Fibroblast of lung (primary cell): ENCODE results near the gene KLHL26. TPM values are rescaled to one million over a fixed set of nuclear protein-coding genes. Genes with fewer than 3 reads are reported as not detected.
A peak's percentile ranks its signal among the peaks of the same experiment; 100 is the strongest.

ENCODE experiments used
- DNase-seq, 2 donors: peaks; one replicate each; pipeline versions ENCODE4 v3.0.0 to v3.0.0-alpha.2; 2010; ENCODE audit warnings: low read depth in 2 of 2
- H2AFZ ChIP-seq: 2 replicates; pipeline ENCODE4 v1.5.1; 2012; ENCODE audit warnings: low read length, control low read depth, inconsistent platforms
- H3K27ac ChIP-seq: 2 replicates; pipeline ENCODE4 v1.5.1; 2011; ENCODE audit warnings: low read length, control low read depth; ENCODE audit not compliant: insufficient read depth
- H3K27me3 ChIP-seq: 2 replicates; pipeline ENCODE4 v1.5.1; 2011; ENCODE audit warnings: mild to moderate bottlenecking, low read length; ENCODE audit not compliant: control insufficient read depth, insufficient read depth
- H3K36me3 ChIP-seq: 2 replicates; pipeline ENCODE4 v1.5.1; 2011; ENCODE audit warnings: low read length; ENCODE audit not compliant: control insufficient read depth, insufficient read depth
- H3K4me1 ChIP-seq: 2 replicates; pipeline ENCODE4 v1.5.1; 2011; ENCODE audit warnings: low read length; ENCODE audit not compliant: control insufficient read depth, insufficient read depth; ENCODE audit errors: extremely low read depth
- H3K4me2 ChIP-seq: 2 replicates; pipeline ENCODE4 v1.5.1; 2011; ENCODE audit warnings: low read length, control low read depth; ENCODE audit not compliant: insufficient read depth; ENCODE audit errors: extremely low read depth
- H3K4me3 ChIP-seq, 4 experiments: fragments of 200-600 bp in 1 of 4; sonication (generic) in 1 of 4; replicated peaks in 1 of 4; 2 replicates each; pipeline ENCODE4 v1.5.1; 2011 to 2016; ENCODE audit warnings: low read length in 4 of 4, low read depth in 3 of 4, mild to moderate bottlenecking in 3 of 4, control low read depth in 2 of 4, inconsistent platforms in 1 of 4, mixed read lengths in 1 of 4; ENCODE audit not compliant: insufficient read depth in 1 of 4; ENCODE audit errors: control extremely low read depth in 1 of 4
- H3K79me2 ChIP-seq: 2 replicates; pipeline ENCODE4 v1.5.1; 2012; ENCODE audit warnings: mild to moderate bottlenecking, low read length, inconsistent platforms; ENCODE audit not compliant: control insufficient read depth, insufficient read depth
- H3K9ac ChIP-seq: 2 replicates; pipeline ENCODE4 v1.5.1; 2011; ENCODE audit warnings: mild to moderate bottlenecking, low read length, control low read depth; ENCODE audit not compliant: insufficient read depth
- H3K9me3 ChIP-seq: 2 replicates; pipeline ENCODE4 v1.5.1; 2012; ENCODE audit warnings: low read depth, low read length; ENCODE audit not compliant: control insufficient read depth, insufficient read depth
- H4K20me1 ChIP-seq: 2 replicates; pipeline ENCODE4 v1.5.1; 2011; ENCODE audit warnings: low read length; ENCODE audit not compliant: control insufficient read depth, insufficient read depth; ENCODE audit errors: extremely low read depth
- EZH2 ChIP-seq: IDR thresholded peaks from 2 replicates; pipeline ENCODE4 v1.5.1; 2012; ENCODE audit warnings: low read length, control low read depth, mild to moderate bottlenecking; ENCODE audit errors: missing control alignments
- polyA plus RNA-seq, 2 donors: library from polyadenylated mRNA; depleted of rRNA in 1 of 2; stranded (reverse) in 1 of 2; unstranded in 1 of 2; fragments of >200 nt; gene quantifications; 2 replicates each; pipeline ENCODE4 v1.2.1, GENCODE V29; 2011 to 2012; ENCODE audit warnings: missing spikeins in 1 of 2
- total RNA-seq: library from RNA; depleted of rRNA; stranded (reverse); fragments of >200 nt; gene quantifications from 2 replicates; pipeline ENCODE4 v1.2.1, GENCODE V29; 2014
- TF ChIP-seq, protein P1 (sequence below), 2 donors: IDR thresholded peaks in 1 of 2; conservative IDR thresholded peaks in 1 of 2; 1 replicate in 1 of 2; 2 replicates in 1 of 2; pipeline ENCODE4 v1.5.1; 2011 to 2012; ENCODE audit warnings: low read length in 2 of 2, control low read depth in 1 of 2, inconsistent platforms in 1 of 2, low read depth in 1 of 2, mild to moderate bottlenecking in 1 of 2

KLHL26 gene
- total and polyA plus RNA-seq, 2 donors (not counting 1 experiment from before 2014, with no cell fraction given) = 1.4 to 3.5 TPM

DNA sequence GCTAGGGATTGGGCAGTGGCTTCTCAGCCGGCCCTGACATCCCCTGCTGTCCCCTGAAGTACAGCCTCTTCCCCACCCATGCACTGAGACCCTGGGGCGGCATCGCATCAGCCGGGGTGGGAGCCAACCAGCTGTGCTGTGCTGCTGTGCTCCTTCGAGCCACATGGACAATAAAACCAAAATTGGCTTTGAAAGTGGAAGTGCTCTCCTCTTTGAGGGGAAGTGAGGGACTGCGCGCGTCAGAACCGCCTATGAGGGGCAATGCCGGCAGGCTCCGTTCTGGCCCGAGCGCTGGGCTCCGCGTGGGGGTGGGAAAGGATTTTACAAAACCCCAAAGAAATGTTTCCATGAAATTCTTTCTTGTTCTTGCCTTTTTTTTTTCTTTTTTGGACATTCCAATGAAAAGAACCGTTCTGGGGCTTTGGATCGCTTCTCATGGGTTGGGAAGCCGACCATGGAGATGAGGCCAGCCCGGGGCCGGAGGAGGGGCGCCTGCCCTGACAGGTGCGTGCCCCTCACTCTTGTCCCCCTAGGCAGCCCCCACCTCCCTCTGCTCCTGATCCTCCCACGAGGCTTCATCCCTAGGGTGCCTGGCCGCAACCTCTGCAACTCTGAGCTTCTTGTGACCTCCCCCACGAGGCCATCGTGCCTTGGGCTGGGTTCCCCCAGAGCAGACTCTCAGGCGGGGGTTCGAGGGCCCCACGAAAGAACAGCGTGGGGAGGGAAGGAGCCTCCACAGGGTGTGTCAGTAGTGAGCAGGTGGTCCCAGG lies 22.6 kb downstream of the KLHL26 start:
- Histone ChIP-seq H3K4me1 (peaks cover 38% of the 10 kb centered on the region), H3K79me2 (no peaks in the 10 kb centered on the region), H3K36me3 (no peaks in the 10 kb centered on the region), H3K4me3 (peak overlapping the region in 1 of 4 experiments; percentile 17), H3K9ac (peak overlapping the region; percentile 52), H3K4me2 (peak overlapping the region; percentile 37), H3K27ac (peak overlapping the region; percentile 58), H2AFZ (no peak overlapping the region), H3K9me3 (no peaks in the 10 kb centered on the region), H3K27me3 (peaks cover 3% of the 10 kb centered on the region), H4K20me1 (no peaks in the 10 kb centered on the region)
- peak in 1 of 2 donors; percentile 56 for DNase-seq
- TF ChIP-seq, protein P1, sequence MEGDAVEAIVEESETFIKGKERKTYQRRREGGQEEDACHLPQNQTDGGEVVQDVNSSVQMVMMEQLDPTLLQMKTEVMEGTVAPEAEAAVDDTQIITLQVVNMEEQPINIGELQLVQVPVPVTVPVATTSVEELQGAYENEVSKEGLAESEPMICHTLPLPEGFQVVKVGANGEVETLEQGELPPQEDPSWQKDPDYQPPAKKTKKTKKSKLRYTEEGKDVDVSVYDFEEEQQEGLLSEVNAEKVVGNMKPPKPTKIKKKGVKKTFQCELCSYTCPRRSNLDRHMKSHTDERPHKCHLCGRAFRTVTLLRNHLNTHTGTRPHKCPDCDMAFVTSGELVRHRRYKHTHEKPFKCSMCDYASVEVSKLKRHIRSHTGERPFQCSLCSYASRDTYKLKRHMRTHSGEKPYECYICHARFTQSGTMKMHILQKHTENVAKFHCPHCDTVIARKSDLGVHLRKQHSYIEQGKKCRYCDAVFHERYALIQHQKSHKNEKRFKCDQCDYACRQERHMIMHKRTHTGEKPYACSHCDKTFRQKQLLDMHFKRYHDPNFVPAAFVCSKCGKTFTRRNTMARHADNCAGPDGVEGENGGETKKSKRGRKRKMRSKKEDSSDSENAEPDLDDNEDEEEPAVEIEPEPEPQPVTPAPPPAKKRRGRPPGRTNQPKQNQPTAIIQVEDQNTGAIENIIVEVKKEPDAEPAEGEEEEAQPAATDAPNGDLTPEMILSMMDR (conservative IDR thresholded peaks at IDR 0.05 in 1 of 2, IDR thresholded peaks at IDR 0.05 in 1 of 2; ENCODE audit: low read depth in 1 of 2, low read length in 2 of 2) = no peak
- TF ChIP-seq EZH2 = no peak

DNA sequence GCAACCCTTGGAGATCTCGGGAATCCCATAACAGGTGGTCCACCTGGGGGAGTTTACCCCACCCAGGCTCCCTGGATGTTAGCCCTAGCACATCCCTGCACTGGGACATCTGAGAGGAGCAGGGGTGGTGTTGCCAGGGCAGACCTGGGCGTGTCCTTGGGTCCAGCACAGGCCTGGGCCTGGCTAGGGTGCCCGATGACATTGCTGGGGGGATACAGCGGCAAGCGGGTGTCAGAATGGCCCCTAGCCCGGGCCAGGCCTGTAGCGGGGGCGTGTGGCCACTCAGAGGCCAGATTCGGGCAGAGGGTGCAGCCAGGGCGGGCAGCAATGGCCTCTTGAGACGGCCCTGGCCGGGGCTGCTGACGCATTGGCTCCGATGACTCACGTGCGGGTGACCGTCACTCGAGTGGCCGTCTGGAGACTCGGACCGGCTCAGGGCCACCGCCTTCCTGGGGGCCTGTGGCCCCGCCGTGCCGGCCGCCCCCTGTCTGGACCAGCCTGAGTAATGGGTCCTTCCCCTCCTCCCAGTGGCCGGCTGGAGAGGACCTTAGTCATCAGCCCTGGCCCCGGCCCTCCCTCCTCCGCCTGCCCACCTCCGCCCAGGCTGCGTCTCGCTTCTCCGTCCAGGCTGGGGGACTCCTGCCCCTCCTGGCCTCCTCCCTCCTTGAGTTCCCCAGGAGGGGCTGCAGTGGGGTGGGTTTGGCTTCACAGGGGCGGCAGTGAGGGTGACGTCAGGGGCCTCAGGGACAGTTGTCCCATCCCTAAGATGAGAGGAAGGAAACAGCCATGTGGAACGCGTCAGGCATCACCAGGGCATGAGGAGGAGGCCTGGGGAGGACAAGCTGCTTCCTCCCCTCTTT lies 23.5 kb downstream of the KLHL26 start:
- H3K4me3 ChIP-seq = no peak overlapping the region
- H3K27ac ChIP-seq = peak overlapping the region; percentile 58
- H2AFZ ChIP-seq = no peak overlapping the region

More for the DNA sequence above, 23.5 kb downstream of the KLHL26 start:
- Histone ChIP-seq H3K79me2 (no peaks in the 10 kb centered on the region), H4K20me1 (no peaks in the 10 kb centered on the region), H3K9me3 (no peaks in the 10 kb centered on the region), H3K4me2 (peak overlapping the region; percentile 37), H3K9ac (peak overlapping the region; percentile 52), H3K36me3 (no peaks in the 10 kb centered on the region), H3K4me1 (peaks cover 38% of the 10 kb centered on the region), H3K27me3 (peaks cover 3% of the 10 kb centered on the region)
- DNase-seq = peak; percentile 47 to 82
- TF ChIP-seq, protein P1 (conservative IDR thresholded peaks at IDR 0.05 in 1 of 2, IDR thresholded peaks at IDR 0.05 in 1 of 2; ENCODE audit: low read depth in 1 of 2, low read length in 2 of 2) = no peak
